Right lobe of liver (tissue), 6 donors: Measurements from ENCODE around the gene CAV1. TPM values are rescaled to one million over a fixed set of nuclear protein-coding genes. Genes with fewer than 3 reads are reported as not detected.

Source experiments
- ATAC-seq, 4 donors: fragments of 200-7000 bp; cut with Tn5 transposase; one replicate each; pipeline ENCODE4 v1.9.1; 2020; ENCODE audit warnings: mild to moderate bottlenecking in 4 of 4, moderate library complexity in 4 of 4
- DNase-seq, 3 donors: peaks; one replicate each; pipeline ENCODE4 v3.0.0-alpha.2; 2020
- H3K27ac ChIP-seq, 3 donors: fragments of 200-600 bp; one replicate each; pipeline ENCODE4 v1.8.0; 2022
- H3K27me3 ChIP-seq, 2 donors: fragments of 200-600 bp; one replicate each; pipeline ENCODE4 v1.8.0; 2022
- H3K36me3 ChIP-seq, 4 donors: fragments of 200-600 bp; sonication (generic) in 1 of 4; one replicate each; pipeline versions ENCODE4 v1.5.1 to v1.8.0; 2017 to 2022; ENCODE audit warnings: control low read depth in 1 of 4
- H3K4me1 ChIP-seq, 4 donors: fragments of 200-600 bp; sonication (generic) in 1 of 4; one replicate each; pipeline versions ENCODE4 v1.5.1 to v1.8.0; 2017 to 2022; ENCODE audit warnings: control low read depth in 1 of 4
- H3K4me3 ChIP-seq, 3 donors: fragments of 200-600 bp; one replicate each; pipeline ENCODE4 v1.8.0; 2022
- H3K9me3 ChIP-seq, 4 donors: fragments of 200-600 bp; sonication (generic) in 1 of 4; one replicate each; pipeline versions ENCODE4 v1.5.1 to v1.8.0; 2017 to 2022; ENCODE audit warnings: control low read depth in 1 of 4
- CTCF ChIP-seq, 4 donors: fragments of 200-600 bp in 3 of 4; fragments of 450-650 bp in 1 of 4; IDR thresholded peaks; one replicate each; pipeline versions ENCODE4 v1.5.1 to v1.8.0; 2016 to 2022; ENCODE audit warnings: antibody characterized with exemption in 4 of 4, mild to moderate bottlenecking in 2 of 4
- POLR2A ChIP-seq: fragments of 450-650 bp; IDR thresholded peaks from one replicate; pipeline ENCODE4 v1.6.1; 2017; ENCODE audit warnings: antibody characterized with exemption, mild to moderate bottlenecking
- whole genome bisulfite sequencing: methylation state at CpG from one replicate; pipeline ENCODE4 v1.1.6; 2018; ENCODE audit warnings: low coverage, low lambda C conversion rate; ENCODE audit not compliant: insufficient coverage; ENCODE audit errors: missing lambda C conversion rate; 5-methylcytosine and 5-hydroxymethylcytosine counted together
- intact Hi-C, 2 donors: fragments of 100-400 bp; cut with DNase I; formaldehyde crosslinking; loops; one replicate each; pipeline versions ENCODE4 v1.11.2 to v1.14.1; 2022
- total RNA-seq, 6 experiments: library from RNA; depleted of rRNA in 2 of 6; stranded (reverse); fragments of >200 nt in 2 of 6; fragmentation: NEBNext Ultra II Directional in 3 of 6; extraction: Animal tissue kit (Norgen Biotek cat#: 25700) in 3 of 6; gene quantifications; one replicate each; pipeline versions ENCODE4 v1.1.0 to v1.2.4, GENCODE V29; 2016 to 2023
- donor health status: DM: no; HTN: yes; CAD: no.
- donor health status: DM: no; HTN: no; CAD: no.
- donor health status: DM: no; HTN: no; CAD: no.
- donor health status: DM: no; HTN: yes; CAD: no.
- donor health status: DM: no; HTN: yes; CAD: no.

CAV1 gene
- total RNA-seq, 6 experiments from 2014 or later: 3.8 to 19.8 (median 9.0) TPM

GRCh38 chr7:116542618-116543017 is 17.8 kb downstream of the CAV1 start:
- no peak for TF ChIP-seq CTCF (IDR thresholded peaks at IDR 0.05)
- no peak for TF ChIP-seq POLR2A
- WGBS: 83% methylated on average over 1 of the region's 2 CpGs
- DNase-seq (no peak), ATAC-seq (no peak)
- H3K27ac ChIP-seq: no peak overlapping the region
- no peaks in the 10 kb centered on the region for H3K4me1 ChIP-seq
- no peaks in the 10 kb centered on the region for H3K27me3 ChIP-seq
- no peaks in the 10 kb centered on the region for H3K36me3 ChIP-seq
- H3K9me3 ChIP-seq: no peaks in the 10 kb centered on the region
- intact Hi-C loops: no loop called here
- no peak overlapping the region for H3K4me3 ChIP-seq

DNA sequence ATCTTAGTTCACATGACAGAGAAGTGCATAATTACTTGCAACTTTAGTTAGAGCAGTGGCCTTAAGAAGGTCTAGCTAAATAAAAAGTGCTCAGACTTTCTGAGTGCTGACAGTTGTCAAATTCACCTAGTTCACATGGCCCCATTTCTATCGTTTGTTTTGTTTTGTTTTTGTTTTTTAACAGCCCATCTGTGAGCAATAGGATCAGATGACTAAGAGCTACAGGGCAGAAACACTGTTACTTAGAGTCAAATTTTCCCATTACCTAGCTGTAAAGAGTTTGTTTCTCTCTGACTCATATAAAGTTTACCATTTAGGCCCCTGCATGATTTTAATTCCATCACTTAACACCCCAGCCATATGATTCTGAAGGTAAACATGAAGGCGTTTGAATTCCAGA is 18.8 kb downstream of the CAV1 start:
- WGBS: 67% methylated on average over 2 of the region's 2 CpGs
- H3K9me3 ChIP-seq: no peaks in the 10 kb centered on the region
- no peak overlapping the region for H3K27ac ChIP-seq
- no peaks in the 10 kb centered on the region for H3K4me1 ChIP-seq
- no peaks in the 10 kb centered on the region for H3K36me3 ChIP-seq
- DNase-seq (no peak), ATAC-seq (no peak)
- H3K27me3 ChIP-seq: no peaks in the 10 kb centered on the region
- H3K4me3 ChIP-seq: no peak overlapping the region
- intact Hi-C loops: no loop called here
- no peak for TF ChIP-seq CTCF (IDR thresholded peaks at IDR 0.05)
- TF ChIP-seq POLR2A: no peak

DNA sequence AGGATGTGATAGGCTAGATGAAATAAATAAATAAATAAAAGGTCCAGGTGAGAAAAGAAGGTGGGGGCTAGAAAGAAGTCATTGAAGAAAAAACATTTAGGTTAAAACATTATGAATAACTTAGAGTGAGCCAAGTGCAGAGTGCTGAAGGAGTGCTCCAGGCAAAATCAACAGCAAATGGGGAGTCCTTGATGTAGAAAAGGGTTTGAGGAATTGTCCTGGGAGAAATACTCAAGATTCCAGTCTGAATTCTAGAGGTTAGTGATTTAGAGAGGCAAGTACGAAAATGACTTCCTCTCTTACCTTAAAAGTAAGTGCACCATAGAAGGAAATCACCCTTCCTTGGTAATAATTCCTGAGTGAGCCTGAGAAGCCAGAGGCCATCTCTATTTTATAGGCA is 19.7 kb downstream of the CAV1 start:
- intact Hi-C loops: no loop called here
- Histone ChIP-seq H3K4me3 (no peak overlapping the region), H3K9me3 (no peaks in the 10 kb centered on the region), H3K4me1 (no peaks in the 10 kb centered on the region), H3K27me3 (no peaks in the 10 kb centered on the region), H3K27ac (no peak overlapping the region), H3K36me3 (no peaks in the 10 kb centered on the region)
- ATAC-seq: no peak
- no peak for DNase-seq
- WGBS: 71% methylated on average over 1 of the region's 1 CpG
- TF ChIP-seq POLR2A: no peak
- TF ChIP-seq CTCF (IDR thresholded peaks at IDR 0.05): no peak

GRCh38 chr7:116545411-116545993 is 20.7 kb downstream of the CAV1 start:
- no peak overlapping the region for H3K27ac ChIP-seq
- no peak overlapping the region for H3K4me3 ChIP-seq
- intact Hi-C loops: no loop called here
- ATAC-seq (no peak), DNase-seq (no peak)
- H3K9me3 ChIP-seq: no peaks in the 10 kb centered on the region
- TF ChIP-seq CTCF (IDR thresholded peaks at IDR 0.05): no peak
- TF ChIP-seq POLR2A: no peak
- no peaks in the 10 kb centered on the region for H3K27me3 ChIP-seq
- no peaks in the 10 kb centered on the region for H3K4me1 ChIP-seq
- WGBS: 62% methylated on average over 6 of the region's 6 CpGs
- H3K36me3 ChIP-seq: no peaks in the 10 kb centered on the region

DNA sequence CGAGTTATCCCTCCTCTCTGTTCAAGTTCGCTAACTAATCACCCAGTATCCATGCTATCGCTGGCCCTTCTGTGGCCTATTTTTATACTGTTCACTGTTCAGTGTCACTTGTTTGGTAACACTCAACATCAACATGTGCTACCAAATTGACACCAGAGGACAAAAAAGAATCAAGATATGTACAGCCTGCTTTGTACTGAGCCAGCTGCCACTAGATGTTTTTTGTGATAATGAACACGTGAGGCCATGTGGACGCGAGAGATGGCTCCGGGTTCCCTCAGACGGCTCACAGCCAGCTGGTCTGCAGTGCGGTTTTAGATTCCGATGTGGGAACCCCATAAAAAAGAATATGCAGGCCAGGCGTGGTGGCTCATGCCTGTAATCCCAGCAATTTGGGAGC is 21.2 kb downstream of the CAV1 start:
- H3K36me3 ChIP-seq: no peaks in the 10 kb centered on the region
- no peak for TF ChIP-seq POLR2A
- TF ChIP-seq CTCF (IDR thresholded peaks at IDR 0.05): no peak
- ATAC-seq: no peak
- DNase-seq: no peak
- H3K4me3 ChIP-seq: no peak overlapping the region
- H3K4me1 ChIP-seq: no peaks in the 10 kb centered on the region
- no peaks in the 10 kb centered on the region for H3K9me3 ChIP-seq
- 88% methylated on average over 11 of the region's 11 CpGs for whole genome bisulfite sequencing
- intact Hi-C loops: no loop called here
- no peak overlapping the region for H3K27ac ChIP-seq
- H3K27me3 ChIP-seq: no peaks in the 10 kb centered on the region
